ENCODE results near the gene CD300LF. TPM values are rescaled to one million over a fixed set of nuclear protein-coding genes. Genes with fewer than 3 reads are reported as not detected.

CD300LF gene
- total RNA-seq, 1 experiment from 2014 or later, result not detected

DNA sequence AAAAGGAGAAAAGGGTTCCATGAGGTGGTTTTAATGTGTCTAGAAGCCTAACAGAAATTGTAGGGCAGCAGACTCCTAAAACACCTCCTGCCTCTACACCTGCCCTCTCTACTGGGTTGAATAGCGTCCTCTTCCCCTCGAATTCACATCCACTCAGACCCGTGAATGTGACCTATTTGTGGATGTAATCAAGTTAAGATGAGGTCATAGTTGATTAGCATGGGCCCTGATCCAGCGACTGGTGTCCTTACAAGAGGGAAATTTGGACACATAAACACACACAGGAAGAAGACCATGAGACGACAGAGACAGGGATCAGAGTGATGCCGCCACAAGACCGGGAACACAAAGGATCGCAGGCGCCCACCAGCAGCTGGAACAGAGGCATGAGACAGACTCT lies 13.5 kb downstream of the CD300LF start:
- Histone ChIP-seq H3K79me2 (ENCODE audit: low read depth) (no peaks in the 10 kb centered on the region), H3K4me2 (no peak overlapping the region), H2AFZ (no peak overlapping the region), H3K27me3 (ENCODE audit: insufficient read depth, low read depth) (peaks cover 80% of the 10 kb centered on the region), H3F3A (ENCODE audit: insufficient read depth, low read depth) (no peaks in the 10 kb centered on the region), H3K9me3 (ENCODE audit: insufficient read depth, low read depth) (no peaks in the 10 kb centered on the region), H3K27ac (no peak overlapping the region), H3K4me3 (no peak overlapping the region), H3K4me1 (replicated peaks; ENCODE audit: insufficient read depth) (no peaks in the 10 kb centered on the region), H4K20me1 (ENCODE audit: insufficient read depth) (no peaks in the 10 kb centered on the region), H3K9me2 (ENCODE audit: insufficient read depth) (no peaks in the 10 kb centered on the region), H3K36me3 (ENCODE audit: low read depth) (no peaks in the 10 kb centered on the region)
- DNase-seq, result no peak
- no TSS peak for BruUV-seq (replicated peaks)
- TF ChIP-seq, protein P1, sequence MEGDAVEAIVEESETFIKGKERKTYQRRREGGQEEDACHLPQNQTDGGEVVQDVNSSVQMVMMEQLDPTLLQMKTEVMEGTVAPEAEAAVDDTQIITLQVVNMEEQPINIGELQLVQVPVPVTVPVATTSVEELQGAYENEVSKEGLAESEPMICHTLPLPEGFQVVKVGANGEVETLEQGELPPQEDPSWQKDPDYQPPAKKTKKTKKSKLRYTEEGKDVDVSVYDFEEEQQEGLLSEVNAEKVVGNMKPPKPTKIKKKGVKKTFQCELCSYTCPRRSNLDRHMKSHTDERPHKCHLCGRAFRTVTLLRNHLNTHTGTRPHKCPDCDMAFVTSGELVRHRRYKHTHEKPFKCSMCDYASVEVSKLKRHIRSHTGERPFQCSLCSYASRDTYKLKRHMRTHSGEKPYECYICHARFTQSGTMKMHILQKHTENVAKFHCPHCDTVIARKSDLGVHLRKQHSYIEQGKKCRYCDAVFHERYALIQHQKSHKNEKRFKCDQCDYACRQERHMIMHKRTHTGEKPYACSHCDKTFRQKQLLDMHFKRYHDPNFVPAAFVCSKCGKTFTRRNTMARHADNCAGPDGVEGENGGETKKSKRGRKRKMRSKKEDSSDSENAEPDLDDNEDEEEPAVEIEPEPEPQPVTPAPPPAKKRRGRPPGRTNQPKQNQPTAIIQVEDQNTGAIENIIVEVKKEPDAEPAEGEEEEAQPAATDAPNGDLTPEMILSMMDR (conservative IDR thresholded peaks at IDR 0.05), result no peak
- TF ChIP-seq EZH2 (IDR thresholded peaks at IDR 0.05; ENCODE audit: low read depth), result no peak
- intact Hi-C loops (cut with micrococcal nuclease; ENCODE audit: unreplicated experiment), result no loop called here
- ChIA-PET CTCF (no interaction called here), POLR2A (ENCODE audit: unreplicated experiment) (no interaction called here)

DNA sequence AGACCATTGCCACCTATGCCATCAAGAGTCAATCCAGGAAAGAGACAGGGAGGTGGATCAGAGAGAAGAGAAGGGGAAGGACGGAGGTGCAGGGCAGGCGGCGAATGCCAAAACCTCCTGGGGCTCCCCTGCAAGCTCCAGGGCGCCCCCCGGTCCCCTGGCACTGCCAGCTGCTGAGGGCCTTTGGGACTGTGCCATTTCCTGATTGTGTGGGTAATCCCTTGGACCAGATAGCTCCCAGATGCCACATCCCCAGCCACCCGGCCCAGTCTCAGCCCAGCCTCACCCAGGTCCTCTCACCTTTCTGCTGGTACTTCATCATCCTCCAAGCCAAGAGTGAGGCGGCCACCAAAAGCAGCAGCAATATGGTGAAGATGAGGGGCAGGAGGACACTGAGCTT lies 14.7 kb downstream of the CD300LF start:
- Histone ChIP-seq H3K9me2 (ENCODE audit: insufficient read depth) (no peaks in the 10 kb centered on the region), H3K9me3 (ENCODE audit: insufficient read depth, low read depth) (no peaks in the 10 kb centered on the region), H3K79me2 (ENCODE audit: low read depth) (no peaks in the 10 kb centered on the region), H4K20me1 (ENCODE audit: insufficient read depth) (no peaks in the 10 kb centered on the region), H3K4me3 (no peak overlapping the region), H3K4me2 (no peak overlapping the region), H3K27ac (no peak overlapping the region), H2AFZ (no peak overlapping the region), H3F3A (ENCODE audit: insufficient read depth, low read depth) (no peaks in the 10 kb centered on the region), H3K36me3 (ENCODE audit: low read depth) (no peaks in the 10 kb centered on the region), H3K4me1 (replicated peaks; ENCODE audit: insufficient read depth) (no peaks in the 10 kb centered on the region), H3K27me3 (ENCODE audit: insufficient read depth, low read depth) (peaks cover 80% of the 10 kb centered on the region)
- TF ChIP-seq, protein P1 (conservative IDR thresholded peaks at IDR 0.05), result no peak
- POLR2A ChIA-PET (ENCODE audit: unreplicated experiment), result no interaction called here
- CTCF ChIA-PET, result no interaction called here
- BruUV-seq (replicated peaks), result no TSS peak
- intact Hi-C loops (cut with micrococcal nuclease; ENCODE audit: unreplicated experiment), result no loop called here
- DNase-seq, result no peak

DNA sequence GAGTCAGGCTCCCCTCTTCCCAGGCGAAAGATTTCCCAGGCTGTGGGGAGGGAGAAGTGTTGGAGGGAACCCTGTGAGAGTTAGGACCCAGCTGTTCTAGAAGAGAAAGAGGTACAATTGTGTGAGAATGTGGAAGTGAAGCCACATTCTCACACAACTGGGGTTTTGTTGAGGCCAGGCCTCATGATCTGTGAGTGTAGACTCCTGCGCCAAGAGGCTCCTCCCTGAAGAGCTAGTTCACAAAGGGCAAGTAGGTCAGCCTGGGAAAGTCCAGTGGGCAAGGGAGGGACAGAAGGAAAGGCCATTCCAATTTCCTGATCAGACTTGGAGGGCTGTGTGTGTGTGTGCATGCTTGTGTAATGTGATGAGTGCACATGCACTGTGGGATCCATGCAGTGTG lies 15.2 kb downstream of the CD300LF start:
- Histone ChIP-seq H3K27ac (no peak overlapping the region), H3K9me2 (ENCODE audit: insufficient read depth) (no peaks in the 10 kb centered on the region), H3K4me1 (replicated peaks; ENCODE audit: insufficient read depth) (no peaks in the 10 kb centered on the region), H3F3A (ENCODE audit: insufficient read depth, low read depth) (no peaks in the 10 kb centered on the region), H3K79me2 (ENCODE audit: low read depth) (no peaks in the 10 kb centered on the region), H3K27me3 (ENCODE audit: insufficient read depth, low read depth) (peaks cover 80% of the 10 kb centered on the region), H3K36me3 (ENCODE audit: low read depth) (no peaks in the 10 kb centered on the region), H3K9me3 (ENCODE audit: insufficient read depth, low read depth) (no peaks in the 10 kb centered on the region), H2AFZ (no peak overlapping the region), H3K4me2 (no peak overlapping the region), H3K4me3 (no peak overlapping the region), H4K20me1 (ENCODE audit: insufficient read depth) (no peaks in the 10 kb centered on the region)
- intact Hi-C loops (cut with micrococcal nuclease; ENCODE audit: unreplicated experiment), result no loop called here
- no peak for TF ChIP-seq EZH2 (IDR thresholded peaks at IDR 0.05; ENCODE audit: low read depth)
- TF ChIP-seq, protein P1 (conservative IDR thresholded peaks at IDR 0.05), result no peak
- CTCF ChIA-PET, result no interaction called here
- DNase-seq, result no peak
- POLR2A ChIA-PET (ENCODE audit: unreplicated experiment), result no interaction called here
- BruUV-seq (replicated peaks), result no TSS peak
